Stimulated activated CD8-positive, alpha-beta memory T cell treated with anti-CD3 and anti-CD28 coated beads, Interleukin-15, amount 100 ng/mL, for 48 hours (primary cell): ENCODE measurements around the gene PUS1.
"Not testable (repeated sequence)": the region's sequence is repeated elsewhere in the genome, so short reads cannot be mapped to it uniquely, and the experiment has no call there.

Experiments
- DNase-seq, 2 donors: peaks; one replicate each; pipeline ENCODE4 v3.0.0-alpha.2; 2020; ENCODE audit warnings: low read depth in 2 of 2

Gene PUS1

DNA sequence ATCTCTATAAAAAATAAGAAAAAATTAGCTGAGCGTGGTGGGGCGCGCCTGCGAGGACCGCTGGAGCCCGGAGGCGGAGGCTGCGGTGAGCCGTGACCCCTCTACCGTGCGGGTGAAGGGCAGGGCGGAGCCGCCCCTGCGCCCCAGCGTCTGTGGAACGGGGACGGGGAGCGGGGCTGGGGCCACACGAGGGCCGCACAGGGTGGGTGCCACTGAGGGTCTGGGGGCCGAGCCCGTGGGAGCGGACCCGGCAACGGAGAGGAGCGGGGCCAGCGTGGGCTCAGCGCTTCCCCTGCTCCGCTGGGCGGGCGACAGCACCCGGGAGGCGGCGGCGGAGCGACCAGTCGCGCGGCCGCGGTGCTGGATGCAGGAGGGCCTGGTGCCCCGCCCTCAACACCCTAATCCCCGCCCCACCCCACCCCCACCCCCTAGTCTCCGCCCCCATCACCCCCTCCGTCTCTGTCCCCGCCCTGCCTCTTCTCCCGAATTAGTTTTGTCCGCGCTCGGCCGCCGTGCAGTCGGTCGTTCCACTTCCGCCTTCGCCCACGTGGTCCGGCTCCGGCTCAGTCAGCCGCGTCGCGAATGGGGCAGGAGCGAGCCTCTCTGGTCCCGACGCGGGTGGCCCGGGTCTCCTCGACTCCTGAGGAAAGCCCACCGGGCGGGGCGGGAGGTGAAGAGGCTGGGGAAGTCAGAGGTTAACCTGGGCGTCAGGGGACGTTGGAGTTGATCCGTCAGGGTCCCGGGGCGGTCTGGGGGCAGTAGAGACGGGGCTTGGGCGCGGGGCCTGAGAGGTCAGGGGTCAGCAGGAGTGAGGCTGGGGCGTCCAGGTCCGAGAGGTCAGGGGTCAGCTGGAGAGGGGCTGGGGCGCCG is at the start of gene PUS1:
Gene PUS1, plus strand, starts transcription at position 566 of the 870 bp plus-strand sequence. CDS start 447 bp downstream, outside the sequence.
- peak; percentile 88 to 92 for DNase-seq

DNA sequence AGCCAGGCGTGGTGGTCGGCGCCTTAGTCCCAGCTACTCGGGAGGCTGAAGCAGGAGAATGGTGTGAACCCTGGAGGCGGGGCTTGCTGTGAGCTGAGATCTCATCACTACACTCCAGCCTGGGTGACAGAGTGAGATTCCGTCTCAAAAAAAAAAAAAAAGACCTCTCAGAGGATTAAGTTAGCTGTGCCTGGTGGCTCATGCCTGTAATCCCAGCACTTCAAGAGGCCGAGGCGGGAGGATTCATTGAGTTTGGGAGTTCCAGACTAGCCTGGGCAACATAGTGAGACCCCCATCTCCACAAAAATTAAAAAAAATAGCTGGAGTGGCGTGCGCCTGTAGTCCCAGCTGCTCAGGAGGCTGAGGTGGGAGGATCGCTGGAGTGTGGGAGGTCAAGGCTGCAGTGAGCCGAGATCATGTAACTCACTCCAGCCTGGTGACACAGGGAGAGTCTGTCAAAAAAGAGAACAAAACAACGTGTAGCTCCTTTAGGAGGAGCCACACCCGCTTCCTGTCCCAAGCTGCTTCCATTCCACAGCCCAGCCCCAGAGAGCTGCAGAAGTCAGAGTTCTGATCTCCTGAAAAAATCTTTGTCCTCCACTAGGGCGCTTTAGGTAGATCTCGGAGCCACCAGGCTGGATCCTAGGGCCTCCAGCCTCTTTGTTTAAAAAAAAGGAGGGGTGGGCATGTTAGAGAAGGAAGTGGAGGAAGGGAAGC is 46.1 kb upstream of the PUS1 start:
- no peak for DNase-seq

DNA sequence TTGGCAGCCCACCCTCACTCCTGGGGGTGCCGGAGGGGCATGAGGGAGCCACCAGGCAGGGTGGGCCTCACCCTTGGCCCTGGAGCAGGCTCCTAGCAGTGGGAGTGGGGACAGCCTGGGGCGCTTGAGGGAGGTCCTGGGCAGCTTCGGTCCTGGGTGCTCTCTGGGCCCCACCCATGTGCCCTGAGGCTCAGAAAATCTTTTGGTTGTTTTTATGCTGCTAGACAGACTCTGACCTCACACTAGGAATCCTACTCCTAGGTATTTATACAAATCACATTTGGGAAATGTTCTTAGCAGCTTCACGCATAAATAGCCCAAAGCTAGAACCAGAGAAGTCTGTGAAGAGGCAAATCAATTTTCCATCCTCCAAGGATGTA is 45.6 kb upstream of the PUS1 start:
- no peak for DNase-seq

GRCh38 chr12:131885076-131885475 is 44.0 kb upstream of the PUS1 start:
- not testable (repeated sequence) for DNase-seq

- no peak for DNase-seq
Observed at GRCh38 chr12:131885543-131886057, 43.5 kb upstream of the PUS1 start.

GRCh38 chr12:131891722-131892121 is 37.4 kb upstream of the PUS1 start:
- DNase-seq = not testable (repeated sequence)

- no peak for DNase-seq
Observed at GRCh38 chr12:131892711-131893604, 36.1 kb upstream of the PUS1 start.

GRCh38 chr12:131893605-131894312 is 35.3 kb upstream of the PUS1 start:
- no peak for DNase-seq

DNA sequence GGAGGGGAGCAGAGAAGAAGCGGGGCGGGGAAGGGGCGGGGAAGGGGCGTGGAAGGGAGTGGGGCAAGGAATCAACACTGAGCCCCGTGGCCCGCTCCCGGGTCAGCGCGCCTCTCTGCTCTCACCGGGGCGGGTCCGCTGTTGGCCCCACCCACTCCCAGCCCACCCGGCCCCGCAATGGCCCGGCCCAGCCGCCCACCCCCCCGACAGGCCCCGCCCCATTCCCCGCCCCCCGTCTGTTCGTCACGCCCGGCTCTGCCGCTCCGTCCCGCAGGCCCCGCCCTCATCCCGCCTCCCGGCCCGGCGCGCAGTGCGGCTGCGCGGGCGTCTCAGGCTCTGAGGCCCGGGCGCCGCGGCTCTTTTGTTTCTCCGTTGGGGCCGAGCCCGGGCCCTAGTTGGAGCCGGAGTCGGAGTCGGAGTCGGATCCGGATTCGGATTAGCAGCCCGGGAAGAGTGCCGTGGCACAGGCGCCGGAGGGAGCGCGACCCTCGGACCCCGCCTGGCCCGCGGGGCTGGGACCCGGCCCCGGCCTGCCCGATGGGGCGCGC is 34.7 kb upstream of the PUS1 start, which contains the start of gene ULK1:
Gene ULK1, plus strand, starts transcription at position 310 of the 548 bp plus-strand sequence. CDS start 380 bp downstream, outside the sequence.
- peak; percentile 89 to 90 for DNase-seq

- DNase-seq = no peak
Observed at GRCh38 chr12:131894981-131895639, 34.0 kb upstream of the PUS1 start.

- DNase-seq = no peak
Observed at GRCh38 chr12:131895640-131896079, 33.4 kb upstream of the PUS1 start.

GRCh38 chr12:131896080-131896810 is 32.8 kb upstream of the PUS1 start:
- DNase-seq = peak; percentile 52 to 55

GRCh38 chr12:131896811-131897270 is 32.2 kb upstream of the PUS1 start:
- DNase-seq = no peak

- no peak for DNase-seq
Observed at GRCh38 chr12:131897276-131897675, 31.8 kb upstream of the PUS1 start.

DNA sequence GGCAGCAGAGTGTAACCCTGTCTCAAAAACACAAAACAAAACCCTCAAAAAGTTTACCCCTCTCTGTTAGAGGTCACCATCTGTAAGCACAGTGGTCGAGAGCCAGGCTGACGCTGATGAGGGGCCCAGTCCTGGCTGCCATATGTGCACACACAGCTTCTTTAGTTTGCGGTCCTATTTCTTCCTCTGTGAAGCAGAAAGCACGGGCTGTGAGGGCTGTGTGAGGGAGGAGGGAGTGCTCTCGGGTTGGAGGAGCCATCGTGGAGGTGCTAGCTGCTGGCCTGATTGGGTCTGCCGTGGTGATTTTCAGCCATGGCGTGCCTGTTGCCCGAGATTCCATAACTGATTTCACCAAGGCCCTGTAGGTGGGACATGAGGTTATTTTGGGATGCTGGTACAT is 31.2 kb upstream of the PUS1 start:
- DNase-seq = no peak

DNA sequence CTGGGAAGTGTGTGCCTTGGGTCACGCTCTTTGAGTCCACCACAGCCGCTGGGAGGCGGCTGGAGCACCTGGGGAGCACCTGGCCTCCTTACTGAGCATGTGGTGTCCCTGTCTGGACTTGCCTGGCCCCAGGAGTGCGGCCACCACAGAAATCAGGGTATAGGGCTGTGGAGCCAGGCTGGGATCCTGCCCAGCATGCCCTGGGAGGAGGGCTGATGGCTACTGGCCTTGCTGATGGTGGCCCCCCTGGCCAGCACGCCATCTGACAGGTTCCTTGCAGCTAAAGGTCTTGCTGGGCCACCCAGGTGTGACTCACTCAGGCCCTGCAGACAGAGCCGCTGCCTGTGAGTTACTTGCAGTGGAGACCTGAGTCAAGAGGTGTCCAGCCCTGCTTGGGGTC is 28.7 kb upstream of the PUS1 start:
- no peak for DNase-seq

DNA sequence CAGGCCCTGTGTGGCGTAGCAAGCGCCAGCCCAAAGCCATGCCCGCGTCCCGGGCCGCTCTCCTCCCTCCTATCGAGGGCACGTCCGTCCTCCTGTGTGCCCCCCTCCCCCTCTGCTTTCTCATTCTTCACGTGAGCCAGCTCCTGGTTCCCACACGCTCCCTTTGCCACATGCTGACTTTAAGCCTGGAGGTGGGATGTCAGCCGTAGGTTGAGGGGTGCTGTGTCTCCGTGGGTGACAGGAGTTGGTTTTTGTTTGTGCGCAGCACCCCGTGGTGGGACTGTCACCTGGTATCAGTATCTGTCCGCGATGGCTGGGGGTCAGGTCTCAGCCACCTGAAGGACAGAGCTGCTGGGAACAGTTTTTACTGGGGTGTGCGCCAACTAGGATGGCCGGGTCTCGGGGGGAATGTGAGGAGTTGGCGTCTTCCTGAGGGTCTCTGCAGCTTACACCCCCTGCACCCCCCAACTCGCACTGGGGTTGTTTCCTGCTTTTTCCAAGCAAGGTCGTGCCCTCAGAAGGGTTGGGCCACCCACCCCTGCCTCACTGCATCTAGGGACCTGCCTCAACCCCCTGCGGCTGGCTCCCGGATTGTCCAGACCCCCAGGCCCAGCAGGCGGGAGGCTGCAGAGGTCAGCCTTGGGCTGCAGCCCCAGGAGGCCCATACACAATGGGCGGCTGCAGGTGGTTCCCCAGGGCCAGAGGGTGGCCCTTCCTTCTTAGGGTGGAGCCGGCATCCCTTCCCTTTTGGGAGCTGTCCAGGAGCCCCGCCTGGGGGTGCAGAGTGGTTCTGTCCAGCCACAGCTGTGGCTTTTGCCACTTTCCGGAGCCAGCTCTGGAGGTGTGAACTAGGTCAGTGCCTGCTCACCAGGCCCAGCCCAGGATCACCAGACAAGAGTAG is 27.4 kb upstream of the PUS1 start:
- no peak for DNase-seq
